Measurements from ENCODE around the gene SUSD3.

DNA sequence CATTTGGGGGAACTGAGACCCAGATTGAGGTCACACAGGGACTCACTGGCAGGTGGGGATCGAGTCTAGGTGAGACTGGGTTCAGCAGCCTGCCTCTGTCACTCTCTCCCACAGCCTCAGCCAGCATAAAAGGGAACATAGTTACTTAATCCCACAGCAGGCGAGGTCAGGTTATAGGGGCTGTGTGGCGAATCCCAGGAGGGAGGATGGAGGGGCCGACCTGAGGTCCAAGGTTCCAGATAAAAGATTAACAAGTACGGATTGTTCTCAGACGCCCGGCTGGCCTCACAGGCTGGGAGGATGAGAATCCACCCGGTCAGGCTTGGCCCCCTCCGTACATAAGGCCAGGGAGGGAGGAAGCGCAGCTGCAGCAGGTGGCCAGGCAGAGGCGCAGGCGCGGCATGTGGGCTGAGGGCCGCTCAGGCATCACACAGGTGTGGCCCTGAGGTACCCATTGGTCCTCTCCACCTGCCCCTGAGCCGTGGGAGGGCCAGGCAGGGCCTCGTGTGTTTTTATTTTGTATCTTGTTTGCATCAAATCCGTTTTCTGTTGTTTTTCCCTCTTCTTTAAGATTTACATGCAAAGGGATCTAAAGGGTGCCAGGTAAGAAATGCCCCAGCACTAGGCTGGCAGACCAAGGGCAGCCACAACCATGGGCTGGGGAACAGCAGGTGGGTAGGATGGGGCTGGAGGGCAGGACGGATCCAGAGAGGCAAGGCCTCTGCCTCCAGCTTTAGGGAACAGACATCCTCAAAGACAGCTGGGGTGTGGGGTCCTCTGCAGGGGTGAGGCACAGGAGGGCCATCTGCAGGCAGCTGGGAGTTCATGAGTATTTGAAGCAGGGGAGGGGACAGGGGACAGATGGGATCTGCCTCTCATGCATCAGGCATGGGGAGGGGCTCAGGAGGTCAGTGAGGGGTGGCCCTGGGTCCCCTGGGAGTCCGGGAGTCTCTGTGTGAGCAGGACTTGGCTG, 3.6 kb downstream of the SUSD3 start:
- TF ChIP-seq CTCF (IDR thresholded peaks at IDR 0.05), result no peak
- TF ChIP-seq POLR2A (IDR thresholded peaks at IDR 0.05), result no peak
